ENCODE data around the gene YARS2. TPM values are rescaled to one million over a fixed set of nuclear protein-coding genes. Genes with fewer than 3 reads are reported as not detected.

Gene YARS2
- polyA plus RNA-seq, 1 donor from 2014 or later, result 25.6 TPM

GRCh38 chr12:32743264-32743663 is 12.4 kb downstream of the YARS2 start:
- H3K4me2 ChIP-seq (ENCODE audit: low read length), result no peak overlapping the region
- no peaks in the 10 kb centered on the region for H3F3A ChIP-seq (ENCODE audit: insufficient read depth, low read length, poor library complexity, severe bottlenecking)
- H3K36me3 ChIP-seq (ENCODE audit: insufficient read depth, low read length), result peaks cover 4% of the 10 kb centered on the region
- no peak overlapping the region for H3K9ac ChIP-seq (ENCODE audit: low read length)
- H3K79me2 ChIP-seq (replicated peaks; ENCODE audit: insufficient read depth, low read length), result no peaks in the 10 kb centered on the region
- H3K9me2 ChIP-seq (ENCODE audit: insufficient read depth, low read length), result no peaks in the 10 kb centered on the region
- H3K27ac ChIP-seq (ENCODE audit: low read length), result no peak overlapping the region
- TF ChIP-seq RAD21 (conservative IDR thresholded peaks at IDR 0.05), result no peak
- TF ChIP-seq EZH2 (IDR thresholded peaks at IDR 0.05; ENCODE audit: borderline replicate concordance, insufficient read depth, low read length, poor library complexity, severe bottlenecking), result no peak
- TF ChIP-seq TAF1 (IDR thresholded peaks at IDR 0.05; ENCODE audit: low read depth), result no peak
- no peak for TF ChIP-seq MXI1 (conservative IDR thresholded peaks at IDR 0.05; ENCODE audit: poor library complexity, severe bottlenecking)
- no peak for TF ChIP-seq EP300 (conservative IDR thresholded peaks at IDR 0.05; ENCODE audit: poor library complexity, severe bottlenecking)
- TF ChIP-seq, protein P1, sequence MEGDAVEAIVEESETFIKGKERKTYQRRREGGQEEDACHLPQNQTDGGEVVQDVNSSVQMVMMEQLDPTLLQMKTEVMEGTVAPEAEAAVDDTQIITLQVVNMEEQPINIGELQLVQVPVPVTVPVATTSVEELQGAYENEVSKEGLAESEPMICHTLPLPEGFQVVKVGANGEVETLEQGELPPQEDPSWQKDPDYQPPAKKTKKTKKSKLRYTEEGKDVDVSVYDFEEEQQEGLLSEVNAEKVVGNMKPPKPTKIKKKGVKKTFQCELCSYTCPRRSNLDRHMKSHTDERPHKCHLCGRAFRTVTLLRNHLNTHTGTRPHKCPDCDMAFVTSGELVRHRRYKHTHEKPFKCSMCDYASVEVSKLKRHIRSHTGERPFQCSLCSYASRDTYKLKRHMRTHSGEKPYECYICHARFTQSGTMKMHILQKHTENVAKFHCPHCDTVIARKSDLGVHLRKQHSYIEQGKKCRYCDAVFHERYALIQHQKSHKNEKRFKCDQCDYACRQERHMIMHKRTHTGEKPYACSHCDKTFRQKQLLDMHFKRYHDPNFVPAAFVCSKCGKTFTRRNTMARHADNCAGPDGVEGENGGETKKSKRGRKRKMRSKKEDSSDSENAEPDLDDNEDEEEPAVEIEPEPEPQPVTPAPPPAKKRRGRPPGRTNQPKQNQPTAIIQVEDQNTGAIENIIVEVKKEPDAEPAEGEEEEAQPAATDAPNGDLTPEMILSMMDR (IDR thresholded peaks at IDR 0.05; ENCODE audit: poor library complexity, severe bottlenecking), result no peak
- no peak for TF ChIP-seq POLR2AphosphoS5 (IDR thresholded peaks at IDR 0.05)
- no peak for TF ChIP-seq SMC3 (conservative IDR thresholded peaks at IDR 0.05; ENCODE audit: poor library complexity)
- TF ChIP-seq, protein P2, sequence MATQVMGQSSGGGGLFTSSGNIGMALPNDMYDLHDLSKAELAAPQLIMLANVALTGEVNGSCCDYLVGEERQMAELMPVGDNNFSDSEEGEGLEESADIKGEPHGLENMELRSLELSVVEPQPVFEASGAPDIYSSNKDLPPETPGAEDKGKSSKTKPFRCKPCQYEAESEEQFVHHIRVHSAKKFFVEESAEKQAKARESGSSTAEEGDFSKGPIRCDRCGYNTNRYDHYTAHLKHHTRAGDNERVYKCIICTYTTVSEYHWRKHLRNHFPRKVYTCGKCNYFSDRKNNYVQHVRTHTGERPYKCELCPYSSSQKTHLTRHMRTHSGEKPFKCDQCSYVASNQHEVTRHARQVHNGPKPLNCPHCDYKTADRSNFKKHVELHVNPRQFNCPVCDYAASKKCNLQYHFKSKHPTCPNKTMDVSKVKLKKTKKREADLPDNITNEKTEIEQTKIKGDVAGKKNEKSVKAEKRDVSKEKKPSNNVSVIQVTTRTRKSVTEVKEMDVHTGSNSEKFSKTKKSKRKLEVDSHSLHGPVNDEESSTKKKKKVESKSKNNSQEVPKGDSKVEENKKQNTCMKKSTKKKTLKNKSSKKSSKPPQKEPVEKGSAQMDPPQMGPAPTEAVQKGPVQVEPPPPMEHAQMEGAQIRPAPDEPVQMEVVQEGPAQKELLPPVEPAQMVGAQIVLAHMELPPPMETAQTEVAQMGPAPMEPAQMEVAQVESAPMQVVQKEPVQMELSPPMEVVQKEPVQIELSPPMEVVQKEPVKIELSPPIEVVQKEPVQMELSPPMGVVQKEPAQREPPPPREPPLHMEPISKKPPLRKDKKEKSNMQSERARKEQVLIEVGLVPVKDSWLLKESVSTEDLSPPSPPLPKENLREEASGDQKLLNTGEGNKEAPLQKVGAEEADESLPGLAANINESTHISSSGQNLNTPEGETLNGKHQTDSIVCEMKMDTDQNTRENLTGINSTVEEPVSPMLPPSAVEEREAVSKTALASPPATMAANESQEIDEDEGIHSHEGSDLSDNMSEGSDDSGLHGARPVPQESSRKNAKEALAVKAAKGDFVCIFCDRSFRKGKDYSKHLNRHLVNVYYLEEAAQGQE (IDR thresholded peaks at IDR 0.05; ENCODE audit: borderline replicate concordance), result no peak
- H2AFZ ChIP-seq (ENCODE audit: low read depth, low read length), result no peak overlapping the region
- no peaks in the 10 kb centered on the region for H3K9me3 ChIP-seq (ENCODE audit: low read length)
- no peaks in the 10 kb centered on the region for H3K27me3 ChIP-seq (ENCODE audit: insufficient read depth, low read depth, low read length)
- H4K20me1 ChIP-seq (ENCODE audit: insufficient read depth), result no peaks in the 10 kb centered on the region
- no peak overlapping the region for H3K4me3 ChIP-seq (ENCODE audit: low read length)

GRCh38 chr12:32742133-32742532 is 13.6 kb downstream of the YARS2 start:
- Histone ChIP-seq H3K9ac (ENCODE audit: low read length) (no peak overlapping the region), H3K27me3 (ENCODE audit: insufficient read depth, low read depth, low read length) (no peaks in the 10 kb centered on the region), H3K4me3 (ENCODE audit: low read length) (no peak overlapping the region), H3K36me3 (ENCODE audit: insufficient read depth, low read length) (peaks cover 5% of the 10 kb centered on the region), H4K20me1 (ENCODE audit: insufficient read depth) (no peaks in the 10 kb centered on the region), H3K9me3 (ENCODE audit: low read length) (no peaks in the 10 kb centered on the region), H3K9me2 (ENCODE audit: insufficient read depth, low read length) (no peaks in the 10 kb centered on the region), H3K79me2 (replicated peaks; ENCODE audit: insufficient read depth, low read length) (no peaks in the 10 kb centered on the region), H2AFZ (ENCODE audit: low read depth, low read length) (no peak overlapping the region), H3F3A (ENCODE audit: insufficient read depth, low read length, poor library complexity, severe bottlenecking) (no peaks in the 10 kb centered on the region), H3K27ac (ENCODE audit: low read length) (no peak overlapping the region), H3K4me2 (ENCODE audit: low read length) (no peak overlapping the region)
- TF ChIP-seq, protein P1 (IDR thresholded peaks at IDR 0.05; ENCODE audit: poor library complexity, severe bottlenecking), result no peak
- no peak for TF ChIP-seq RAD21 (conservative IDR thresholded peaks at IDR 0.05)
- no peak for TF ChIP-seq POLR2AphosphoS5 (IDR thresholded peaks at IDR 0.05)
- no peak for TF ChIP-seq EZH2 (IDR thresholded peaks at IDR 0.05; ENCODE audit: borderline replicate concordance, insufficient read depth, low read length, poor library complexity, severe bottlenecking)
- TF ChIP-seq, protein P2 (IDR thresholded peaks at IDR 0.05; ENCODE audit: borderline replicate concordance), result no peak
- no peak for TF ChIP-seq EP300 (conservative IDR thresholded peaks at IDR 0.05; ENCODE audit: poor library complexity, severe bottlenecking)
